K562 (cell line): Measurements from ENCODE around the gene MBD3. TPM values are rescaled to one million over a fixed set of nuclear protein-coding genes. Genes with fewer than 3 reads are reported as not detected.

Source experiments
- ATAC-seq: fragments of 200-7000 bp; cut with Tn5 transposase; 3 replicates; pipeline ENCODE4 v1.9.1; 2020; ENCODE audit warnings: moderate library complexity
- BruUV-seq: library from RNA; stranded (reverse); fragments of 400-500 nt; replicated peaks from 2 replicates; lab custom pipeline; 2021; lab: Mats Ljungman, UMichigan
- CTCF ChIA-PET: fragments of 300-600 bp; formaldehyde crosslinking; extraction: SDS; loops from one replicate; lab custom pipeline; 2021; ENCODE audit warnings: low intra/inter-chr PET ratio; lab: Yijun Ruan, JAX
- POLR2A ChIA-PET: fragments of 300-600, 350-650 bp; sonication (Branson Sonifier 250); formaldehyde crosslinking; extraction: SDS; loops from one replicate; lab custom pipeline; 2021; ENCODE audit warnings: antibody characterized with exemption, inconsistent platforms; lab: Yijun Ruan, JAX
- DNase-seq, 4 experiments: peaks; one replicate each; pipeline versions ENCODE4 v3.0.0 to v3.0.0-alpha.2; 2011 to 2018; ENCODE audit warnings: low spot score in 3 of 4, mixed read lengths in 3 of 4; ENCODE audit errors: extremely low read depth in 1 of 4
- FAIRE-seq: peaks from 2 replicates; lab custom pipeline; 2011; peaks lifted over from hg19 to GRCh38; lab: Jason Lieb, UNC
- H2AFZ ChIP-seq: 2 replicates; pipeline ENCODE4 v1.6.0; 2011; ENCODE audit warnings: low read depth, low read length, control low read depth, inconsistent platforms
- H3K27ac ChIP-seq: fragments of 200-600 bp; 3 replicates; pipeline ENCODE4 v1.8.0; 2011; ENCODE audit warnings: low read depth, mild to moderate bottlenecking, control low read depth, inconsistent platforms, low read length, moderate library complexity, mixed read lengths; ENCODE audit errors: extremely low read depth
- H3K27me3 ChIP-seq, 2 experiments: fragments of 300-600 bp in 1 of 2; 2 replicates in 1 of 2; 3 replicates in 1 of 2; pipeline versions ENCODE4 v1.6.0 to v1.8.0; 2011; ENCODE audit warnings: inconsistent platforms in 2 of 2, low read length in 2 of 2, mild to moderate bottlenecking in 1 of 2, mixed read lengths in 1 of 2, moderate library complexity in 1 of 2; ENCODE audit not compliant: control insufficient read depth in 2 of 2, insufficient read depth in 2 of 2
- H3K36me3 ChIP-seq: fragments of 300-600 bp; 3 replicates; pipeline ENCODE4 v1.8.0; 2011; ENCODE audit warnings: mild to moderate bottlenecking, low read length, inconsistent platforms; ENCODE audit not compliant: control insufficient read depth, insufficient read depth
- H3K4me1 ChIP-seq, 2 experiments: fragments of 200-600 bp in 1 of 2; replicated peaks in 1 of 2; 2 replicates in 1 of 2; 3 replicates in 1 of 2; pipeline versions ENCODE4 v1.5.1 to v1.8.0; 2011; ENCODE audit warnings: inconsistent platforms in 2 of 2, low read length in 2 of 2, mild to moderate bottlenecking in 1 of 2, mixed read lengths in 1 of 2, moderate library complexity in 1 of 2; ENCODE audit not compliant: control insufficient read depth in 2 of 2, insufficient read depth in 2 of 2
- H3K4me2 ChIP-seq: 2 replicates; pipeline ENCODE4 v1.6.1; 2011; ENCODE audit warnings: low read length, control low read depth, inconsistent platforms, mixed read lengths; ENCODE audit not compliant: insufficient read depth
- H3K4me3 ChIP-seq: fragments of 200-600 bp; sonication (generic), shearing (Covaris generic); 2 replicates; pipeline ENCODE4 v1.5.1; 2016; ENCODE audit warnings: control low read depth, inconsistent platforms
- H3K79me2 ChIP-seq: fragments of 200-600 bp; 3 replicates; pipeline ENCODE4 v1.8.0; 2011; ENCODE audit warnings: low read length, inconsistent platforms; ENCODE audit not compliant: control insufficient read depth, insufficient read depth
- H3K9ac ChIP-seq, 2 experiments: 2 replicates each; pipeline versions ENCODE4 v1.6.0 to v1.6.1; 2011; ENCODE audit warnings: low read depth in 2 of 2, low read length in 2 of 2, control low read depth in 1 of 2, inconsistent platforms in 1 of 2, mild to moderate bottlenecking in 1 of 2, mixed read lengths in 1 of 2; ENCODE audit not compliant: insufficient read depth in 1 of 2
- H3K9me1 ChIP-seq: one replicate; pipeline ENCODE4 v1.6.0; 2011; ENCODE audit warnings: inconsistent platforms, mild to moderate bottlenecking, low read length, moderate library complexity; ENCODE audit not compliant: control insufficient read depth, insufficient read depth
- H3K9me3 ChIP-seq: replicated peaks from 2 replicates; pipeline ENCODE4 v1.5.1; 2011; ENCODE audit warnings: low read depth, low read length, inconsistent platforms; ENCODE audit not compliant: control insufficient read depth, insufficient read depth
- H4K20me1 ChIP-seq: replicated peaks from 2 replicates; pipeline ENCODE4 v1.6.1; 2011; ENCODE audit warnings: low read length, inconsistent platforms, mixed read lengths; ENCODE audit not compliant: control insufficient read depth, insufficient read depth
- C11orf30 ChIP-seq: fragments of 450-650 bp; IDR thresholded peaks from 2 replicates; pipeline ENCODE4 v1.6.1; 2016; ENCODE audit warnings: low read depth, mild to moderate bottlenecking
- CC2D1A ChIP-seq: fragments of 450-650 bp; IDR thresholded peaks from 2 replicates; pipeline ENCODE4 v1.6.1; 2017; ENCODE audit warnings: mild to moderate bottlenecking
- JUN ChIP-seq, 2 experiments: sonication (generic) in 1 of 2; formaldehyde crosslinking in 1 of 2; IDR thresholded peaks; 2 replicates each; pipeline versions ENCODE4 v1.6.1 to v1.8.0; 2012 to 2022; ENCODE audit warnings: borderline replicate concordance in 2 of 2, mild to moderate bottlenecking in 2 of 2, improper control_type of control experiment in 1 of 2, low read depth in 1 of 2, low read length in 1 of 2, missing genetic modification reagents in 1 of 2
- POLR2G ChIP-seq: fragments of 200-400 bp; formaldehyde crosslinking; IDR thresholded peaks from 2 replicates; pipeline ENCODE4 v1.6.1; 2017; ENCODE audit warnings: low read depth, mild to moderate bottlenecking, antibody characterized with exemption, low read length, moderate library complexity
- ZNF316 ChIP-seq: fragments of 450-650 bp; IDR thresholded peaks from 2 replicates; pipeline ENCODE4 v1.6.1; 2016
- ZNF561 ChIP-seq: fragments of 450-650 bp; formaldehyde crosslinking; conservative IDR thresholded peaks from 2 replicates; pipeline ENCODE4 v1.4.0; 2020; ENCODE audit warnings: mild to moderate bottlenecking, moderate library complexity
- WGBS: fragments of 100-300 bp; shearing (Covaris generic); methylation state at CpG from one replicate; pipeline ENCODE4 v1.1.6; 2016; ENCODE audit warnings: low coverage, mixed read lengths; ENCODE audit not compliant: insufficient coverage; ENCODE audit errors: missing lambda C conversion rate; 5-methylcytosine and 5-hydroxymethylcytosine counted together
- in situ Hi-C: fragments of 300-500 bp; cut with MboI; formaldehyde crosslinking; loops from 4 replicates; pipeline ENCODE4 v1.15.0; 2018; ENCODE audit warnings: inconsistent platforms, mixed read lengths
- intact Hi-C: fragments of 100-400 bp; cut with micrococcal nuclease; formaldehyde crosslinking; loops from 2 replicates; pipeline ENCODE4 v1.14.2; 2022
- polyA plus RNA-seq, 8 experiments: library from polyadenylated mRNA; depleted of rRNA in 4 of 8; stranded (reverse) in 5 of 8; unstranded in 3 of 8; fragments of >200 nt; fragmentation: Nextera tagmentation in 2 of 8; fragmentation: Illumina TruSeq in 1 of 8; extraction: Ambion mirVana in 2 of 8; extraction: Trizol in 1 of 8; gene quantifications; 2 replicates each; pipeline versions ENCODE4 v1.2.1 to v1.2.3, GENCODE V29; 2011 to 2014; ENCODE audit warnings: inconsistent platforms in 1 of 8, missing spikeins in 1 of 8
- total RNA-seq, 7 experiments: library from RNA; depleted of rRNA in 6 of 7; stranded (reverse); fragments of >200 nt in 6 of 7; fragmentation: Illumina TruSeq in 2 of 7; extraction: Trizol in 2 of 7; gene quantifications; 2 replicates each; pipeline versions ENCODE4 v1.2.1 to v1.2.3, GENCODE V29; 2011 to 2021; ENCODE audit warnings: low replicate concordance in 1 of 7
- TF ChIP-seq, protein P1 (sequence below): fragments of 450-650 bp; IDR thresholded peaks from 2 replicates; pipeline ENCODE4 v1.6.1; 2018; ENCODE audit not compliant: partially characterized antibody
- TF ChIP-seq, protein P2 (sequence below): fragments of 450-650 bp; formaldehyde crosslinking; IDR thresholded peaks from 2 replicates; pipeline ENCODE4 v1.4.0; 2020; ENCODE audit warnings: mild to moderate bottlenecking, moderate library complexity

MBD3 gene
- total and polyA plus RNA-seq, 9 of the 15 experiments (the other 6 are each of a cell fraction or from before 2014, with no cell fraction given), result 0.24 to 137 (median 30.9) TPM

DNA sequence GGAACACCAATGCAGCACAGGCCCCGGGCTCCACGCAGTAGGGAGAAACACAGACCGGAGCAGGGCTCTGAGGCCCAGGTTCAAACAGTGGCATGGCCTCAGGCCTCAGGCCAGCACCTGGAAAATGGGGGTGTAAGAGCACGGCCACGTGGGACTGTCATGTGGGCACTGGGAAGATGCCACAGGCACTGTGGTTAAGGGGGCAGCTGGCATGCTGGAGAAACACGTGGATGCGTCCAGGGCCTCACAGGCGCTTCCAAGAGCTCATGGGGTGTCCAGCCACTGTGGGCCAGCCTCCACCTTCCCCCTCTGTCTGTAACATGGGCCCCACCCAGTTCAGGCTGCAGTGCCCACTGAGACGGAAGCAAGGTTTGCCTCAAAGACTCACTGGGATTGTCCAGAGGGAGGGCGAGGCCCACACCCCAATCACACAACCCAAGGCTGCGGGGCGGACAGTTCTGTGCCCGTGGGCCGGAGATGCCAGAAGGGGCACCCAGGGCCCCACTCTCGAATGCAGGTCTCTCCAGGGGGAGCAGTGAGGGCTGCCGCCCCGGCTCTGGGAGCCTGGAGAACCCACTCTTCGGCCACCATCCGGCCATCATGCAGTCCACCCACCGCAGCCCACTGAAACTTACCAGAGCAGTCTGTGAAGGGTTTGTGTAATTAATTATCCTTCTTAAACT is 6.3 kb upstream of the MBD3 start:
- no peak for DNase-seq
- CTCF ChIA-PET, result no interaction called here
- Histone ChIP-seq H3K36me3 (peaks cover 78% of the 10 kb centered on the region), H2AFZ (no peak overlapping the region), H3K4me1 (peaks cover 25 to 56% of the 10 kb centered on the region in 2 experiments), H3K4me3 (no peak overlapping the region), H3K9me1 (peaks cover 3% of the 10 kb centered on the region), H3K4me2 (no peak overlapping the region), H3K27me3 (no peaks in the 10 kb centered on the region), H3K9ac (peak overlapping the region in 1 of 2 experiments; percentile 56; a peak in 1 of 4 replicates), H3K27ac (no peak overlapping the region), H4K20me1 (peaks cover 18% of the 10 kb centered on the region), H3K9me3 (no peaks in the 10 kb centered on the region), H3K79me2 (peaks cover 57% of the 10 kb centered on the region)
- BruUV-seq, result no TSS peak
- intact Hi-C loops (no loop called here), in situ Hi-C loops (no loop called here)
- ATAC-seq, result no peak
- no peak for FAIRE-seq
- POLR2A ChIA-PET, result interaction anchor here (0.6 kb wide), 1 partner anchor 739 kb away, joined by 3 read pairs; no protein-coding TSS in a partner anchor
- TF ChIP-seq, protein P1, sequence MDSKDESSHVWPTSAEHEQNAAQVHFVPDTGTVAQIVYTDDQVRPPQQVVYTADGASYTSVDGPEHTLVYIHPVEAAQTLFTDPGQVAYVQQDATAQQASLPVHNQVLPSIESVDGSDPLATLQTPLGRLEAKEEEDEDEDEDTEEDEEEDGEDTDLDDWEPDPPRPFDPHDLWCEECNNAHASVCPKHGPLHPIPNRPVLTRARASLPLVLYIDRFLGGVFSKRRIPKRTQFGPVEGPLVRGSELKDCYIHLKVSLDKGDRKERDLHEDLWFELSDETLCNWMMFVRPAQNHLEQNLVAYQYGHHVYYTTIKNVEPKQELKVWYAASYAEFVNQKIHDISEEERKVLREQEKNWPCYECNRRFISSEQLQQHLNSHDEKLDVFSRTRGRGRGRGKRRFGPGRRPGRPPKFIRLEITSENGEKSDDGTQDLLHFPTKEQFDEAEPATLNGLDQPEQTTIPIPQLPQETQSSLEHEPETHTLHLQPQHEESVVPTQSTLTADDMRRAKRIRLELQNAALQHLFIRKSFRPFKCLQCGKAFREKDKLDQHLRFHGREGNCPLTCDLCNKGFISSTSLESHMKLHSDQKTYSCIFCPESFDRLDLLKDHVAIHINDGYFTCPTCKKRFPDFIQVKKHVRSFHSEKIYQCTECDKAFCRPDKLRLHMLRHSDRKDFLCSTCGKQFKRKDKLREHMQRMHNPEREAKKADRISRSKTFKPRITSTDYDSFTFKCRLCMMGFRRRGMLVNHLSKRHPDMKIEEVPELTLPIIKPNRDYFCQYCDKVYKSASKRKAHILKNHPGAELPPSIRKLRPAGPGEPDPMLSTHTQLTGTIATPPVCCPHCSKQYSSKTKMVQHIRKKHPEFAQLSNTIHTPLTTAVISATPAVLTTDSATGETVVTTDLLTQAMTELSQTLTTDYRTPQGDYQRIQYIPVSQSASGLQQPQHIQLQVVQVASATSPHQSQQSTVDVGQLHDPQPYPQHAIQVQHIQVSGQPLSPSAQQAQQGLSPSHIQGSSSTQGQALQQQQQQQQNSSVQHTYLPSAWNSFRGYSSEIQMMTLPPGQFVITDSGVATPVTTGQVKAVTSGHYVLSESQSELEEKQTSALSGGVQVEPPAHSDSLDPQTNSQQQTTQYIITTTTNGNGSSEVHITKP, result peak; percentile 32
- TF ChIP-seq C11orf30 (no peak), CC2D1A (no peak), JUN (IDR thresholded peaks at IDR 0.05; ENCODE audit: borderline replicate concordance, low read depth, low read length) (no peak), JUN (CRISPR knock-in tag; IDR thresholded peaks at IDR 0.05; ENCODE audit: borderline replicate concordance) (no peak), ZNF316 (no peak), ZNF561 (CRISPR knock-in tag) (no peak), POLR2G (peak; percentile 47; the same call in 1 of the 2 replicates)
- TF ChIP-seq, protein P2, sequence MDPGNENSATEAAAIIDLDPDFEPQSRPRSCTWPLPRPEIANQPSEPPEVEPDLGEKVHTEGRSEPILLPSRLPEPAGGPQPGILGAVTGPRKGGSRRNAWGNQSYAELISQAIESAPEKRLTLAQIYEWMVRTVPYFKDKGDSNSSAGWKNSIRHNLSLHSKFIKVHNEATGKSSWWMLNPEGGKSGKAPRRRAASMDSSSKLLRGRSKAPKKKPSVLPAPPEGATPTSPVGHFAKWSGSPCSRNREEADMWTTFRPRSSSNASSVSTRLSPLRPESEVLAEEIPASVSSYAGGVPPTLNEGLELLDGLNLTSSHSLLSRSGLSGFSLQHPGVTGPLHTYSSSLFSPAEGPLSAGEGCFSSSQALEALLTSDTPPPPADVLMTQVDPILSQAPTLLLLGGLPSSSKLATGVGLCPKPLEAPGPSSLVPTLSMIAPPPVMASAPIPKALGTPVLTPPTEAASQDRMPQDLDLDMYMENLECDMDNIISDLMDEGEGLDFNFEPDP (CRISPR knock-in tag), result no peak
- 96% methylated on average over 19 of the region's 20 CpGs for WGBS
